Measurements from ENCODE around the gene KAT2B. TPM values are rescaled to one million over a fixed set of nuclear protein-coding genes. Genes with fewer than 3 reads are reported as not detected.
"Not testable (repeated sequence)": the region's sequence is repeated elsewhere in the genome, so short reads cannot be mapped to it uniquely, and the experiment has no call there.

The KAT2B gene
- total and polyA plus RNA-seq, 3 experiments from 2014 or later, result 5.8 to 48.8 (median 48.7) TPM

GRCh38 chr3:20043825-20044224 lies 3.6 kb downstream of the KAT2B start:
- Mint-ChIP-seq H3K27me3 (no peaks in the 10 kb centered on the region), H3K4me1 (peaks cover 63 to 76% (median 75%) of the 10 kb centered on the region in 3 donors), H3K9me3 (no peaks in the 10 kb centered on the region), H3K4me3 (peak overlapping the region; percentile 81 to 100 (median 99)), H3K27ac (peak overlapping the region; percentile 84 to 99 (median 96)), H3K36me3 (peaks cover 0 to 22% (median 0%) of the 10 kb centered on the region in 3 donors)
- DNase-seq, result peak in 2 of 5 donors; percentile 28 to 41
- H3K36me3 ChIP-seq (ENCODE audit: insufficient read depth, low read length), result no peaks in the 10 kb centered on the region
- H3K4me1 ChIP-seq (ENCODE audit: insufficient read depth, low read length), result peaks cover 68% of the 10 kb centered on the region
- ChIA-PET POLR2A (interaction anchor here (0.6 kb wide), 2 partner anchors 49 to 1655 kb away, joined by 3 read pairs; no protein-coding TSS in a partner anchor), CTCF (interaction anchor here (1.2 to 1.4 kb wide), 2 partner anchors 72 to 118 kb away, joined by 3 read pairs; no protein-coding TSS in a partner anchor)
- peak overlapping the region; percentile 64 for H3K27ac ChIP-seq (ENCODE audit: low read depth, low read length)
- peak overlapping the region; percentile 48 for H3K4me3 ChIP-seq (ENCODE audit: low read length)
- no peaks in the 10 kb centered on the region for H3K9me3 ChIP-seq (ENCODE audit: low read length)
- H3K27me3 ChIP-seq (ENCODE audit: insufficient read depth, low read length, poor library complexity, severe bottlenecking), result no peaks in the 10 kb centered on the region

GRCh38 chr3:20045141-20045540 lies 4.9 kb downstream of the KAT2B start:
- CTCF ChIA-PET, result interaction anchor here (0.6 kb wide), 1 partner anchor 14 kb away, joined by 4 read pairs; no protein-coding TSS in a partner anchor
- peaks cover 63% of the 10 kb centered on the region for H3K4me1 ChIP-seq (ENCODE audit: insufficient read depth, low read length)
- H3K27me3 ChIP-seq (ENCODE audit: insufficient read depth, low read length, poor library complexity, severe bottlenecking); H3K9me3 Mint-ChIP-seq; H3K27ac ChIP-seq (ENCODE audit: low read depth, low read length); H3K4me3 ChIP-seq (ENCODE audit: low read length); DNase-seq; H3K36me3 ChIP-seq (ENCODE audit: insufficient read depth, low read length); H3K27me3 Mint-ChIP-seq; POLR2A ChIA-PET; H3K9me3 ChIP-seq (ENCODE audit: low read length): not testable (repeated sequence)
- peaks cover 69 to 87% (median 80%) of the 10 kb centered on the region in 3 donors for H3K4me1 Mint-ChIP-seq
- H3K4me3 Mint-ChIP-seq, result peak overlapping the region in 3 of 7 donors; percentile 26 to 95 (median 73)
- H3K36me3 Mint-ChIP-seq, result peaks cover 0 to 23% (median 3%) of the 10 kb centered on the region in 3 donors
- H3K27ac Mint-ChIP-seq, result peak overlapping the region in 7 of 8 donors; percentile 37 to 99 (median 96)

- H3K36me3 Mint-ChIP-seq, result peaks cover 0 to 16% (median 3%) of the 10 kb centered on the region in 3 donors
- no peaks in the 10 kb centered on the region for H3K27me3 Mint-ChIP-seq
- H3K4me3 Mint-ChIP-seq, result peak overlapping the region in 1 of 7 donors; percentile 10
- H3K9me3 Mint-ChIP-seq, result no peaks in the 10 kb centered on the region
- Histone ChIP-seq H3K4me1 (ENCODE audit: insufficient read depth, low read length) (peaks cover 67% of the 10 kb centered on the region), H3K9me3 (ENCODE audit: low read length) (no peaks in the 10 kb centered on the region), H3K27ac (ENCODE audit: low read depth, low read length) (no peak overlapping the region), H3K36me3 (ENCODE audit: insufficient read depth, low read length) (no peaks in the 10 kb centered on the region), H3K4me3 (ENCODE audit: low read length) (no peak overlapping the region), H3K27me3 (ENCODE audit: insufficient read depth, low read length, poor library complexity, severe bottlenecking) (no peaks in the 10 kb centered on the region)
- ChIA-PET CTCF (interaction anchor here (1.4 kb wide), 1 partner anchor 11 kb away, joined by 4 read pairs; no protein-coding TSS in a partner anchor), POLR2A (no interaction called here)
- peak overlapping the region in 7 of 8 donors; percentile 33 to 92 (median 70) for H3K27ac Mint-ChIP-seq
- peaks cover 80 to 95% (median 92%) of the 10 kb centered on the region in 3 donors for H3K4me1 Mint-ChIP-seq
- no peak for DNase-seq
These were observed 6.3 kb downstream of the KAT2B start for GRCh38 chr3:20046556-20046955.

DNA sequence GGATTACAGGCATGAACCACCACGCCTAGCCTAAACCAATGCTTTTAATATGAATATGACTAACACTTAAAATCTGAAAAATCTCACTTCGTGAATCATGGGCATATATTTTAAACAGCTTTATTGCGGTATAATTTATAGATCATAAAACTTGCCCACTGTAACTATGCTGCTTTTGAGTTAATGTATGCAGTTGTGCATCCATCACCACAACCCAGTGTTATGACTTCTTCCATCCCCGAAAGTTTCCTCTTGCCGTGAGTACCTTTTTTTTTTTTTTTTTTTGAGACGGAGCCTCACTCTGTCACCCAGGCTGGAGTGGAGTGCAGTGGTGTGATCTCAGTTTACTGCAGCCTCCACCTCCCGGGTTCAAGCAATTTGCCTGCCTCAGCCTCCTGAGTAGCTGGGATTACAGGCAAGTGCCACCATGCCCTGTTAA lies 7.1 kb downstream of the KAT2B start:
- peaks cover 0 to 15% (median 3%) of the 10 kb centered on the region in 3 donors for H3K36me3 Mint-ChIP-seq
- Histone ChIP-seq H3K27ac (ENCODE audit: low read depth, low read length) (no peak overlapping the region), H3K9me3 (ENCODE audit: low read length) (no peaks in the 10 kb centered on the region), H3K27me3 (ENCODE audit: insufficient read depth, low read length, poor library complexity, severe bottlenecking) (no peaks in the 10 kb centered on the region), H3K4me1 (ENCODE audit: insufficient read depth, low read length) (peaks cover 59% of the 10 kb centered on the region), H3K4me3 (ENCODE audit: low read length) (no peak overlapping the region), H3K36me3 (ENCODE audit: insufficient read depth, low read length) (no peaks in the 10 kb centered on the region)
- POLR2A ChIA-PET, result no interaction called here
- peak overlapping the region in 6 of 8 donors; percentile 36 to 92 (median 68) for H3K27ac Mint-ChIP-seq
- no peaks in the 10 kb centered on the region for H3K27me3 Mint-ChIP-seq
- no peaks in the 10 kb centered on the region for H3K9me3 Mint-ChIP-seq
- no peak for DNase-seq
- H3K4me1 Mint-ChIP-seq, result peaks cover 80 to 95% (median 92%) of the 10 kb centered on the region in 3 donors
- CTCF ChIA-PET, result interaction anchor here (1.4 kb wide), 1 partner anchor 10 kb away, joined by 4 read pairs; no protein-coding TSS in a partner anchor
- peak overlapping the region in 2 of 7 donors; percentile 45 to 54 for H3K4me3 Mint-ChIP-seq

DNA sequence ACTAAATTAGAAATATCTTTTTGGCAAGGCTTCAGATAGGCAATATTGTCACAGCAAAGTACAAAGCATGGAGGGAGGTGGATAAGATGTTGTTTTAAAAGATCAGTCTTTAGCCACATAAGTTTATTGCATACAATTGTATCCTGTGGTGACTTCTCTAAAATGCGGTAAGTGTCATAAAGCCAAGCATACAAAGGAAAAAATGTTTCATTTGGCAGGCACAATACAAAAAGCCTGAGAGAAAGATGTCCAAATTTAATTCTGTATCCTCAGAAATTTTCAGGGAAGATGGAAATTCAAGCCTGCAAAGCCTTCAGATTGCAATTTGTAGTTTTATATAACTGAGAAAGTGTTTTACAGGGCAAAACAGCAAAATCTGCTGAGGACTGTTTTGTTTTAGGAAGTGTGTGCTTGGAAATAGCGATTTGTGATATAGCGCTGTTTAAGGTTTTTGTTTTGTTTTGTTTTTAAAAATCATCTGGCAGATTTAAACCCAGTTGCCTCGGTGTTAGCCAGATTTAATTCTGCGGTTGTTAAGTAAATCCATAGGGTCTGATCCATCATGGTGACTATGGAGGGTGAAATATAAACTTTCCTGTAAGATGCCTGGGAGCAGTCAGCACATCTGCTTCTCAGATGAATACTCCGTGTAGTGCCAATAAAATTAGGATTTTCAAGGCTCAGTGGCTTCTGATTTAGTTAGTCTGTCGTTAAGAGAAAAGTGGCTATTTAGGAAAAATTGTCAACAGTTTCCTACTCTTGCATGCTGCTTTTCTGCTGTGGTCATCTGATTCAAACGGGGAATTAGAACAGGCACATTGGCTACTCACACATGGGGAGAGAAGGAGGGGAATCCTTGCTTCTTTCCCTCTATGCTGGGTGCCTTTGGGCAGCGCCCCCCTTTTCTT lies 8.0 kb downstream of the KAT2B start:
- POLR2A ChIA-PET, result no interaction called here
- no peaks in the 10 kb centered on the region for H3K9me3 Mint-ChIP-seq
- DNase-seq, result no peak

GRCh38 chr3:20051123-20051806 lies 11.0 kb downstream of the KAT2B start:
- H3K4me3 ChIP-seq (ENCODE audit: low read length), result no peak overlapping the region
- H3K4me1 Mint-ChIP-seq, result peaks cover 53 to 68% (median 63%) of the 10 kb centered on the region in 3 donors
- peaks cover 0 to 15% (median 3%) of the 10 kb centered on the region in 3 donors for H3K36me3 Mint-ChIP-seq
- H3K27me3 Mint-ChIP-seq, result no peaks in the 10 kb centered on the region
- H3K27me3 ChIP-seq (ENCODE audit: insufficient read depth, low read length, poor library complexity, severe bottlenecking), result no peaks in the 10 kb centered on the region
- no peaks in the 10 kb centered on the region for H3K9me3 Mint-ChIP-seq
- H3K4me3 Mint-ChIP-seq, result peak overlapping the region in 2 of 7 donors; percentile 42 to 66
- peaks cover 46% of the 10 kb centered on the region for H3K4me1 ChIP-seq (ENCODE audit: insufficient read depth, low read length)
- no peak overlapping the region for H3K27ac ChIP-seq (ENCODE audit: low read depth, low read length)
- POLR2A ChIA-PET, result interaction anchor here (1.0 kb wide), 1 partner anchor 10 kb away, joined by 6 read pairs; the partner anchor contains the start of gene KAT2B
- CTCF ChIA-PET, result interaction anchor here (0.9 to 1.6 kb wide), 2 partner anchors 10 to 11 kb away, joined by 3 to 4 read pairs; partner anchors contain the start of gene KAT2B
- no peak for DNase-seq
- H3K36me3 ChIP-seq (ENCODE audit: insufficient read depth, low read length), result no peaks in the 10 kb centered on the region
- no peaks in the 10 kb centered on the region for H3K9me3 ChIP-seq (ENCODE audit: low read length)
- H3K27ac Mint-ChIP-seq, result peak overlapping the region in 7 of 8 donors; percentile 5 to 87 (median 43)

More for the DNA sequence above, 8.0 kb downstream of the KAT2B start:
- H3K27me3 ChIP-seq (ENCODE audit: insufficient read depth, low read length, poor library complexity, severe bottlenecking), result no peaks in the 10 kb centered on the region
- H3K36me3 Mint-ChIP-seq, result peaks cover 0 to 15% (median 3%) of the 10 kb centered on the region in 3 donors
- H3K4me3 ChIP-seq (ENCODE audit: low read length), result no peak overlapping the region
- H3K9me3 ChIP-seq (ENCODE audit: low read length), result no peaks in the 10 kb centered on the region
- no peaks in the 10 kb centered on the region for H3K36me3 ChIP-seq (ENCODE audit: insufficient read depth, low read length)
- CTCF ChIA-PET, result no interaction called here
- H3K4me1 Mint-ChIP-seq, result peaks cover 77 to 94% (median 88%) of the 10 kb centered on the region in 3 donors
- peak overlapping the region in 6 of 8 donors; percentile 33 to 92 (median 55) for H3K27ac Mint-ChIP-seq
- H3K27ac ChIP-seq (ENCODE audit: low read depth, low read length), result no peak overlapping the region
- peak overlapping the region in 3 of 7 donors; percentile 2 to 54 (median 23) for H3K4me3 Mint-ChIP-seq
- peaks cover 50% of the 10 kb centered on the region for H3K4me1 ChIP-seq (ENCODE audit: insufficient read depth, low read length)
- no peaks in the 10 kb centered on the region for H3K27me3 Mint-ChIP-seq

DNA sequence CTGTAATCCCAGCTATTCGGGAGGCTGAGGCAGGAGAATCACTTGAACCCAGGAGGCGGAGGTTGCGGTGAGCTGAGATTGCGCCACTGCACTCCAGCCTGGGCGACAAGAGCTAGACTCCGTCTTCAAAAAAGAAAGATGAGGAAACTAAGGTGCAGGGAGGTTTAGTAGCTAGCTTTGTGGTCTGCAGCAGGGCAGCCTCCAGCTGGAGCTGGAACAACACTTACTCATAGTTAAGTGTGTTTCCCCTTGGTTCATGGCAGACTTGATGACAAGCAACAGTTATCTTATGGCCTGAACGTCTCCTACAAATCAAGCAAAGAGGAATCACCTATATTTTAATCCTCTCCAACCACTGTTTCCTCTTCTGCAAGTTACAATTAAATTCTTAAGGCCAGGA lies 12.6 kb downstream of the KAT2B start:
- Mint-ChIP-seq H3K36me3 (peaks cover 0 to 11% (median 3%) of the 10 kb centered on the region in 3 donors), H3K27me3 (no peaks in the 10 kb centered on the region), H3K9me3 (no peaks in the 10 kb centered on the region), H3K4me3 (peak overlapping the region in 1 of 7 donors; percentile 14), H3K27ac (peak overlapping the region in 5 of 8 donors; percentile 58 to 91 (median 72)), H3K4me1 (peaks cover 40 to 54% (median 50%) of the 10 kb centered on the region in 3 donors)
- POLR2A ChIA-PET, result no interaction called here
- Histone ChIP-seq H3K4me3 (ENCODE audit: low read length) (no peak overlapping the region), H3K9me3 (ENCODE audit: low read length) (no peaks in the 10 kb centered on the region), H3K36me3 (ENCODE audit: insufficient read depth, low read length) (no peaks in the 10 kb centered on the region), H3K4me1 (ENCODE audit: insufficient read depth, low read length) (peaks cover 46% of the 10 kb centered on the region), H3K27me3 (ENCODE audit: insufficient read depth, low read length, poor library complexity, severe bottlenecking) (no peaks in the 10 kb centered on the region), H3K27ac (ENCODE audit: low read depth, low read length) (no peak overlapping the region)
- no peak for DNase-seq
- CTCF ChIA-PET, result no interaction called here
